Loucy (cell line): ENCODE data around the gene ZNF280A.

Experiments
- CTCF ChIP-seq: fragments of 200-600 bp; sonication (generic); conservative IDR thresholded peaks from 2 replicates; pipeline ENCODE4 v1.5.1; 2014; ENCODE audit warnings: mild to moderate bottlenecking, antibody characterized with exemption, low read length
- EZH2phosphoT487 ChIP-seq: fragments of 200-600 bp; IDR thresholded peaks from 2 replicates; pipeline ENCODE4 v1.6.1; 2018; ENCODE audit warnings: antibody characterized with exemption, mild to moderate bottlenecking, moderate library complexity, borderline replicate concordance

- TF ChIP-seq CTCF, result no peak
- no peak for TF ChIP-seq EZH2phosphoT487
Measured at GRCh38 chr22:22478470-22478869, 41.6 kb downstream of the ZNF280A start.
